ENCODE data around the gene SOCS3. TPM values are rescaled to one million over a fixed set of nuclear protein-coding genes. Genes with fewer than 3 reads are reported as not detected.
"Not testable (repeated sequence)": the region's sequence is repeated elsewhere in the genome, so short reads cannot be mapped to it uniquely, and the experiment has no call there.

Gene SOCS3
- total RNA-seq, 1 donor from 2014 or later, result 13.7 TPM

GRCh38 chr17:78313735-78314648 is 45.9 kb downstream of the SOCS3 start:
- TF ChIP-seq CTCF (IDR thresholded peaks at IDR 0.05; ENCODE audit: insufficient read depth, low read length, severe bottlenecking), result no peak
- Histone ChIP-seq H3K27me3 (ENCODE audit: control insufficient read depth, insufficient read depth, low read length) (no peaks in the 10 kb centered on the region), H3K4me3 (ENCODE audit: low read depth, low read length) (peak overlapping the region; percentile 18), H3K36me3 (ENCODE audit: control insufficient read depth, insufficient read depth, low read length) (no peaks in the 10 kb centered on the region)
- FAIRE-seq (no peak), DNase-seq (ENCODE audit: low read depth) (peak; percentile 79)

- H3K27me3 ChIP-seq (ENCODE audit: control insufficient read depth, insufficient read depth, low read length); H3K36me3 ChIP-seq (ENCODE audit: control insufficient read depth, insufficient read depth, low read length); H3K4me3 ChIP-seq (ENCODE audit: low read depth, low read length); DNase-seq (ENCODE audit: low read depth); FAIRE-seq: not testable (repeated sequence)
These were observed 50.1 kb downstream of the SOCS3 start for GRCh38 chr17:78309659-78310255.

GRCh38 chr17:78307887-78308638 is 51.8 kb downstream of the SOCS3 start:
- no peak for TF ChIP-seq CTCF (IDR thresholded peaks at IDR 0.05; ENCODE audit: insufficient read depth, low read length, severe bottlenecking)
- no peak overlapping the region for H3K4me3 ChIP-seq (ENCODE audit: low read depth, low read length)
- FAIRE-seq (no peak), DNase-seq (ENCODE audit: low read depth) (no peak)
- no peaks in the 10 kb centered on the region for H3K27me3 ChIP-seq (ENCODE audit: control insufficient read depth, insufficient read depth, low read length)
- no peaks in the 10 kb centered on the region for H3K36me3 ChIP-seq (ENCODE audit: control insufficient read depth, insufficient read depth, low read length)

GRCh38 chr17:78306913-78307312 is 53.0 kb downstream of the SOCS3 start:
- FAIRE-seq (no peak), DNase-seq (ENCODE audit: low read depth) (no peak)
- no peaks in the 10 kb centered on the region for H3K36me3 ChIP-seq (ENCODE audit: control insufficient read depth, insufficient read depth, low read length)
- H3K27me3 ChIP-seq (ENCODE audit: control insufficient read depth, insufficient read depth, low read length), result no peaks in the 10 kb centered on the region
- no peak overlapping the region for H3K4me3 ChIP-seq (ENCODE audit: low read depth, low read length)
- TF ChIP-seq CTCF (IDR thresholded peaks at IDR 0.05; ENCODE audit: insufficient read depth, low read length, severe bottlenecking), result no peak

Other genes with a start within 250 kb of the SOCS3 start
- 42.9 and 51.7 TPM in 2 replicates for gene TMC6, start 231.3 kb downstream of the SOCS3 start, total RNA-seq
- under 0.01 TPM in 1 of 2 replicates, not detected in the other for gene TMC8, start 229.3 kb downstream of the SOCS3 start, total RNA-seq
- 0.13 TPM in 1 of 2 replicates, not detected in the other for gene C17orf99, start 213.7 kb downstream of the SOCS3 start, total RNA-seq
- 41.9 and 51.0 TPM in 2 replicates for gene SYNGR2, start 191.5 kb downstream of the SOCS3 start, total RNA-seq
- 0.79 and 2.9 TPM in 2 replicates for gene TK1, start 173.0 kb downstream of the SOCS3 start, total RNA-seq
- 13.2 and 32.1 TPM in 2 replicates for gene AFMID, start 172.7 kb downstream of the SOCS3 start, total RNA-seq
- 0.53 and 3.1 TPM in 2 replicates for gene BIRC5, start 145.8 kb downstream of the SOCS3 start, total RNA-seq
- not detected in 2 replicates for gene TMEM235, start 128.4 kb downstream of the SOCS3 start, total RNA-seq
- gene PGS1, start 18.6 kb upstream of the SOCS3 start, total RNA-seq, result 22.5 and 25.8 TPM in 2 replicates
- gene DNAH17, start 217.3 kb upstream of the SOCS3 start, total RNA-seq, result under 0.01 TPM in 1 of 2 replicates, not detected in the other